Measurements from ENCODE around the gene EFS.

Gene EFS

GRCh38 chr14:23365036-23365731 is at the start of gene EFS:
EFS (minus strand) TSS chr14:23365172; CDS start chr14:23365025, 147 bp downstream.
- Histone ChIP-seq H3K4me3 (ENCODE audit: low read length in 2 of 2) (peak within 1 kb of the TSS; percentile 63 to 78), H3K36me3 (ENCODE audit: control insufficient read depth in 2 of 2, insufficient read depth in 2 of 2, low read length in 2 of 2) (peaks cover 0 to under 1% of the 10 kb centered on the region in 2 donors), H3K4me1 (ENCODE audit: control insufficient read depth, insufficient read depth, low read length) (peaks cover 32% of the 10 kb centered on the region), H3K27ac (ENCODE audit: low read length) (peak within 1 kb of the TSS; percentile 93), H3K9me3 (ENCODE audit: control insufficient read depth in 2 of 2, low read length in 2 of 2) (no peaks in the 10 kb centered on the region), H3K9ac (ENCODE audit: low read length in 2 of 2) (peak within 1 kb of the TSS; percentile 82 to 88), H3K27me3 (ENCODE audit: control insufficient read depth in 1 of 2, insufficient read depth in 2 of 2, low read length in 2 of 2) (no peaks in the 10 kb centered on the region)

- H3K27ac ChIP-seq (ENCODE audit: low read length), result no peak overlapping the region
- H3K9me3 ChIP-seq (ENCODE audit: control insufficient read depth in 2 of 2, low read length in 2 of 2), result no peaks in the 10 kb centered on the region
- no peak overlapping the region for H3K9ac ChIP-seq (ENCODE audit: low read length in 2 of 2)
- H3K36me3 ChIP-seq (ENCODE audit: control insufficient read depth in 2 of 2, insufficient read depth in 2 of 2, low read length in 2 of 2), result no peaks in the 10 kb centered on the region
- no peak overlapping the region for H3K4me3 ChIP-seq (ENCODE audit: low read length in 2 of 2)
- peaks cover 4 to 5% of the 10 kb centered on the region in 2 donors for H3K27me3 ChIP-seq (ENCODE audit: control insufficient read depth in 1 of 2, insufficient read depth in 2 of 2, low read length in 2 of 2)
- H3K4me1 ChIP-seq (ENCODE audit: control insufficient read depth, insufficient read depth, low read length), result no peaks in the 10 kb centered on the region
These were observed 49.3 kb upstream of the EFS start for GRCh38 chr14:23414254-23414653.

GRCh38 chr14:23413681-23414080 is 48.7 kb upstream of the EFS start:
- H3K36me3 ChIP-seq (ENCODE audit: control insufficient read depth in 2 of 2, insufficient read depth in 2 of 2, low read length in 2 of 2), result no peaks in the 10 kb centered on the region
- H3K4me1 ChIP-seq (ENCODE audit: control insufficient read depth, insufficient read depth, low read length), result no peaks in the 10 kb centered on the region
- no peak overlapping the region for H3K9ac ChIP-seq (ENCODE audit: low read length in 2 of 2)
- H3K27me3 ChIP-seq (ENCODE audit: control insufficient read depth in 1 of 2, insufficient read depth in 2 of 2, low read length in 2 of 2), result peaks cover 4 to 5% of the 10 kb centered on the region in 2 donors
- no peak overlapping the region for H3K4me3 ChIP-seq (ENCODE audit: low read length in 2 of 2)
- no peak overlapping the region for H3K27ac ChIP-seq (ENCODE audit: low read length)
- H3K9me3 ChIP-seq (ENCODE audit: control insufficient read depth in 2 of 2, low read length in 2 of 2), result no peaks in the 10 kb centered on the region

GRCh38 chr14:23411563-23412525 is 46.9 kb upstream of the EFS start:
- peaks cover 4% of the 10 kb centered on the region in 2 donors for H3K27me3 ChIP-seq (ENCODE audit: control insufficient read depth in 1 of 2, insufficient read depth in 2 of 2, low read length in 2 of 2)
- H3K4me3 ChIP-seq (ENCODE audit: low read length in 2 of 2), result no peak overlapping the region
- no peaks in the 10 kb centered on the region for H3K9me3 ChIP-seq (ENCODE audit: control insufficient read depth in 2 of 2, low read length in 2 of 2)
- H3K9ac ChIP-seq (ENCODE audit: low read length in 2 of 2), result no peak overlapping the region
- H3K4me1 ChIP-seq (ENCODE audit: control insufficient read depth, insufficient read depth, low read length), result no peaks in the 10 kb centered on the region
- no peaks in the 10 kb centered on the region for H3K36me3 ChIP-seq (ENCODE audit: control insufficient read depth in 2 of 2, insufficient read depth in 2 of 2, low read length in 2 of 2)
- no peak overlapping the region for H3K27ac ChIP-seq (ENCODE audit: low read length)

- Histone ChIP-seq H3K4me3 (ENCODE audit: low read length in 2 of 2) (no peak overlapping the region), H3K9me3 (ENCODE audit: control insufficient read depth in 2 of 2, low read length in 2 of 2) (no peaks in the 10 kb centered on the region), H3K27ac (ENCODE audit: low read length) (no peak overlapping the region), H3K27me3 (ENCODE audit: control insufficient read depth in 1 of 2, insufficient read depth in 2 of 2, low read length in 2 of 2) (peaks cover 4 to 5% of the 10 kb centered on the region in 2 donors), H3K4me1 (ENCODE audit: control insufficient read depth, insufficient read depth, low read length) (no peaks in the 10 kb centered on the region), H3K36me3 (ENCODE audit: control insufficient read depth in 2 of 2, insufficient read depth in 2 of 2, low read length in 2 of 2) (no peaks in the 10 kb centered on the region), H3K9ac (ENCODE audit: low read length in 2 of 2) (no peak overlapping the region)
These were observed 45.1 kb upstream of the EFS start for GRCh38 chr14:23409966-23410635.

- Histone ChIP-seq H3K9me3 (ENCODE audit: control insufficient read depth in 2 of 2, low read length in 2 of 2) (no peaks in the 10 kb centered on the region), H3K36me3 (ENCODE audit: control insufficient read depth in 2 of 2, insufficient read depth in 2 of 2, low read length in 2 of 2) (no peaks in the 10 kb centered on the region), H3K4me1 (ENCODE audit: control insufficient read depth, insufficient read depth, low read length) (no peaks in the 10 kb centered on the region), H3K27me3 (ENCODE audit: control insufficient read depth in 1 of 2, insufficient read depth in 2 of 2, low read length in 2 of 2) (peaks cover 4 to 7% of the 10 kb centered on the region in 2 donors), H3K9ac (ENCODE audit: low read length in 2 of 2) (no peak overlapping the region), H3K27ac (ENCODE audit: low read length) (no peak overlapping the region), H3K4me3 (ENCODE audit: low read length in 2 of 2) (no peak overlapping the region)
These were observed 44.5 kb upstream of the EFS start for GRCh38 chr14:23409475-23409874.

GRCh38 chr14:23408307-23408630 is 43.3 kb upstream of the EFS start:
- no peaks in the 10 kb centered on the region for H3K4me1 ChIP-seq (ENCODE audit: control insufficient read depth, insufficient read depth, low read length)
- H3K9ac ChIP-seq (ENCODE audit: low read length in 2 of 2), result no peak overlapping the region
- H3K27me3 ChIP-seq (ENCODE audit: control insufficient read depth in 1 of 2, insufficient read depth in 2 of 2, low read length in 2 of 2), result peaks cover 4 to 7% of the 10 kb centered on the region in 2 donors
- H3K4me3 ChIP-seq (ENCODE audit: low read length in 2 of 2), result no peak overlapping the region
- no peaks in the 10 kb centered on the region for H3K9me3 ChIP-seq (ENCODE audit: control insufficient read depth in 2 of 2, low read length in 2 of 2)
- H3K27ac ChIP-seq (ENCODE audit: low read length), result no peak overlapping the region
- H3K36me3 ChIP-seq (ENCODE audit: control insufficient read depth in 2 of 2, insufficient read depth in 2 of 2, low read length in 2 of 2), result no peaks in the 10 kb centered on the region

GRCh38 chr14:23407516-23408306 is 42.7 kb upstream of the EFS start, which contains the start of gene MYH6:
MYH6 (minus strand) TSS chr14:23408273; CDS start chr14:23407223, 1,050 bp downstream.
- H3K27ac ChIP-seq (ENCODE audit: low read length), result no peak within 1 kb of the TSS
- peaks cover 4 to 9% of the 10 kb centered on the region in 2 donors for H3K27me3 ChIP-seq (ENCODE audit: control insufficient read depth in 1 of 2, insufficient read depth in 2 of 2, low read length in 2 of 2)
- H3K9ac ChIP-seq (ENCODE audit: low read length in 2 of 2), result no peak within 1 kb of the TSS
- H3K4me3 ChIP-seq (ENCODE audit: low read length in 2 of 2), result no peak within 1 kb of the TSS
- no peaks in the 10 kb centered on the region for H3K4me1 ChIP-seq (ENCODE audit: control insufficient read depth, insufficient read depth, low read length)
- H3K9me3 ChIP-seq (ENCODE audit: control insufficient read depth in 2 of 2, low read length in 2 of 2), result no peaks in the 10 kb centered on the region
- H3K36me3 ChIP-seq (ENCODE audit: control insufficient read depth in 2 of 2, insufficient read depth in 2 of 2, low read length in 2 of 2), result no peaks in the 10 kb centered on the region

- Histone ChIP-seq H3K4me3 (ENCODE audit: low read length in 2 of 2) (no peak overlapping the region), H3K36me3 (ENCODE audit: control insufficient read depth in 2 of 2, insufficient read depth in 2 of 2, low read length in 2 of 2) (no peaks in the 10 kb centered on the region), H3K27ac (ENCODE audit: low read length) (no peak overlapping the region), H3K9me3 (ENCODE audit: control insufficient read depth in 2 of 2, low read length in 2 of 2) (no peaks in the 10 kb centered on the region), H3K27me3 (ENCODE audit: control insufficient read depth in 1 of 2, insufficient read depth in 2 of 2, low read length in 2 of 2) (peaks cover 0 to 7% of the 10 kb centered on the region in 2 donors), H3K9ac (ENCODE audit: low read length in 2 of 2) (no peak overlapping the region), H3K4me1 (ENCODE audit: control insufficient read depth, insufficient read depth, low read length) (no peaks in the 10 kb centered on the region)
These were observed 41.9 kb upstream of the EFS start for GRCh38 chr14:23406725-23407355.
